Stimulated activated CD8-positive, alpha-beta memory T cell treated with anti-CD3 and anti-CD28 coated beads, Interleukin-15, amount 100 ng/mL, for 4 hours (primary cell): ENCODE measurements around the gene EEPD1.
"Not testable (repeated sequence)": the region's sequence is repeated elsewhere in the genome, so short reads cannot be mapped to it uniquely, and the experiment has no call there.

Source experiments
- DNase-seq, 2 donors: peaks; one replicate each; pipeline ENCODE4 v3.0.0-alpha.2; 2020; ENCODE audit warnings: low read depth in 2 of 2

The EEPD1 gene

GRCh38 chr7:36128448-36129047 is 24.5 kb upstream of the EEPD1 start:
- no peak for DNase-seq

DNA sequence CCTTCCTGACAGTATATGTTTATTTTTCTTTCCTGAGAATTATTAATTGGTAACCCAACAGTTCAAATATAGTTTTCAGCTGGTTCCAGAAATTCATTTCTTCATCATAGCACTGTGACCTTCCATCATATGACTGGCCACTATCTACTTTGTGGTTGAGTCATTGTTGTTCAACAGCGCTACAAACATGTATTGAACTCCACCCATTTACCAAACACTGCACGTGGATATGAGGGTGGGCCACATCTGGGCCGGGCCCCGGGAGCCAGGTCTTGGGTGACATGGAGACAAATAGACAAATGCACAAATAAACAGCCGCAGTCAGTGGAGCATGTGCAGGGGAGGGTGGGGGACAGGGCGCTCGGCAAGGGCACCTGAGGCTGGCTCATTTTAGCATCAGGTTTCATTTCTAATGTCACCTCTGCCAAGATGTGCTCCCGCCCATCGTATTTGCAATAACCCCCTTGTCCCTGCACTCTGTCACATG is 24.0 kb upstream of the EEPD1 start:
- no peak for DNase-seq

DNA sequence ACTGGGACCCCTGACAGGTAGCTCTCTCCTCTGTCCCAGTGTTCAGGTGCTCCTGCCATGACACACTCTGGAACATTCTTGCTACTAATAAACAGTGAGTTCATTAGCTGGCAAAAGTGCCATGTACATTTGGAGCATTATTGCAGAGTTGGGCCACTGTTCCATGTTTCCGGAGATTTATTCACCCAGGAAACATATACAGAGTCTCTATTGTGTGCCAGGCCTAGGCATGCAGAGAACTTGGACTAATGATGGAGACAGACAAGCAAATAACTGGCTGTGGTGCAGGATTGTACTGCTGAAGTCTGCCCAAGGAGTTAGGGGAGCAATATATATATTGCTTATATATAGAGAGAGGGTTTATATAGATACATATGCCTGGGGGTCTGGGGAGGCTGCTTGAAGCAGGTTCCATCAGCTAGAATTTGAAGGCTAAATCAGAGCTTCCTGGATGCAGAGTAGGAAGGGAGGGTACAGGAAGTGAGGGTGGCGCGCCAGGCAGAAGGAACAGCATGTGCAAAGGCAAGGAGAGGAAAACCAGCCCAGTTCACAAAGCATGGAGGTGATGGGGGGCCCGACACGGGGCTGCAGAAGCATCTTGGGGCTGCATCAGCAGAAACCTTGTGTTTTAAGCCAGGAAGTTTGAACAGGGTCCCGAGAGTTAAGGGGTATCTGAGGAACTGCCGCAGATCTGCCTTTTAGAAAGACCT is 22.7 kb upstream of the EEPD1 start:
- no peak for DNase-seq

DNA sequence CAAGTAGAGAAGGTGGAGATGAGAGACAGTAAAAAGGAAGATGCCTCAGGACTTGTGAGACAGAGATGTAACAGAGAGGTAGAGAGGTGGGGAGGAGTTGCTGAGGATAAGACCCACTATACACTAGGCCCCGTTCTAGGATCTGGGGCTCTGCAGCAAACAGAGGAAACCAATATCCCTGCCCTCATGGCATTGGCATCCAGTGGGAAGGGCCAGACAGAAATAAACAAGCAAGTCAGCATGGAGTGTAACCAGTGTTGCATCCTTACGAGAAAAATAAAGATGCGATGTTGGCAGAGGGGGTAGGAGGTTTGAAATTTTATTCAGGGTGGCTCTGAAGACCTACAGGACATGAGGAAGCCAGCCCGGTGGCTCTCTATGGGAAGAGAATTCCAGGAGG is 22.0 kb upstream of the EEPD1 start:
- DNase-seq, result no peak

DNA sequence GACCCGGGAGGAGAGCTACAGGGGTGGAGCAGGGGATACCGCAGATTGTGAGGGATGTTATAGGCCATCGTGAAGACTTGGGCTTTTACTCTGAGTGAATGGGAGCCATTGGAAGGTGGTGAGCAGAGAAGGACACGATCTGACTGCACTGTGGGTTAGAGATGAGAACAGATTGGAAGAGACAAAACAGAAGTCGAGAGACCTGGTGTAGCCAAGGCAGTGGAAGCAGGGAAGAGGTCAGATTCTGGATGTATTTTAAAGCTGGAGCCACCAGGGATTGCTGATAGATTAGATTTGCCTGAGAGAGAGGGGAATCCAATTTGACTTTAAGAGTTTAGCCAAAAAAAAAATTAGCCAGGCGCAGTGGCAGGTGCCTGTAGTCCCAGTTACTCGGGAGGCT is 21.6 kb upstream of the EEPD1 start:
- DNase-seq, result no peak

DNA sequence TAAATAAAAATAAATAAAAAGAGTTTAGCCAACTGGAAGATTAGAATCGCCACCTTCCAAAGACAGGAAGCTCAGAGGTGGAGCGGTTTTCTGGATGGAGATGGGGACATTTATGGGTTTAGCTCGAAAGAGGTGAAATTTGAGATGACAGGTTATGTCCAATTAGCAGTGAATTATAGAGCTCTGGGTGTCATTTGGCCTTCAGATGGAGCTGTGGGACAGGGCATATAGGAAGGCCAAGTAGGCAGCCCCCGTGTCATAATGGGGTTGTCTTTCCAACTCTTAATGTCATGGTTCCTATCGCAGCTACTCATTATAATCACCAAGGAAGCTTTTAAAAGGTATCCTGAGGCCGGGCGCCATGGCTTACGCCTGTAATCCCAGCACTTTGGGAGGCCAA is 21.0 kb upstream of the EEPD1 start:
- DNase-seq, result no peak

- no peak for DNase-seq
Observed at GRCh38 chr7:36135700-36136099, 17.4 kb upstream of the EEPD1 start.

DNA sequence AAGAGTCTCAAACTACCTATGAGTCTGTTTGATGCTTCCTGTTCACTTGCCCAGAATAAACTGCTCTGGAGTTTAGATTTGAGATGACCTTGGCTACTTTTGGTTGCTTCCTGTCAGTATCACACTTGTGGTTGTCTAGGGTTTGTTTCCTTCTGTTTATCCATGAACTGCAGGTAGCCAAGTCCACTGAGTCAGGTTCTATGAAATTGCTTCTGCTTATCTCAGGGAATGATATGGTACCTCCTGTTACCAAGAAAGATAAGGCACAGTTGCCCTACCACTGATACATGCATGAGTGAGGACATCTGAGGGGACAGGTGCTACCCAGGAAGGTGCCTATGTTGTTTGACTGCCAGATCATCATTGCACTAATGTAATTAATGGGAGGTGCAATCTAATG is 15.8 kb upstream of the EEPD1 start:
- DNase-seq, result no peak

- DNase-seq, result no peak
Observed at GRCh38 chr7:36137754-36138153, 15.3 kb upstream of the EEPD1 start.

DNA sequence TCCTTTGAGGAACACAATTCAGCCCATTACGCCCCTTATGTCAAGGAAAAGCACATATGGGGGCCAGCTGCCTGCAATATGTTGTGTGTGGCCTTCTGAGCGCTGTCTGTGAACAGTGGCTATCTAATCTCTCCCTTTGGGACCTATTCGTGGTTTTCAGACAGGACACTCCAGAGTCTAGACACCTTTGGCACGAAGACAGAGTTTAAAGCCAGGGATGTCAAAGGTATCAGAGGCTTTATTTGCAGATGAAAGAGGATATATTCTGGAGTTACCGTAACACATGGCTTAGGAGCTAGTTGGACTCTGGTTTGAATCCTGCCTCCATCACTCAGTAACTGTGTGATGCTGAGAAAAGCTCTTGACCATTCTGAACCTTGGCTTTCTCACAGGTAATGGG is 14.8 kb upstream of the EEPD1 start:
- no peak for DNase-seq

DNA sequence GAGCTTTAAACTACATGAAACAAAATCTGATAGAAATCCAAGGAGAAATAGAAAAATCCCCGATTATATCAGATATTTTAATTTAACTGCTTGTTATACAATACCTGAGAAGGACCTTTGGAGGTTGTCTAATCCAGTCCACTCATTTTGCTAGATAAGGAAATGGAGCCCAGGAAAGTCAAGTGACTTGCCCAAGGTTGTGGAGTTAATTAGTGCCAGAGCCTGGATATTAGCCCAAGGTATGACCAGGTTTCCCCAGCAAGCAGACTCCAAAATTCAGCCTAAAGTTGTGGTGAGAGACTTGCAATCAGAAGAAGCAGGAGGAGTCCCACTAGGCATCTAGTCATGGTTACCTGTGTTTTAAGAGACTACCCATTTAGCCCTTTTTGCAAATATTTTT is 11.7 kb upstream of the EEPD1 start:
- DNase-seq, result no peak

GRCh38 chr7:36141850-36142249 is 11.2 kb upstream of the EEPD1 start:
- DNase-seq, result no peak

DNA sequence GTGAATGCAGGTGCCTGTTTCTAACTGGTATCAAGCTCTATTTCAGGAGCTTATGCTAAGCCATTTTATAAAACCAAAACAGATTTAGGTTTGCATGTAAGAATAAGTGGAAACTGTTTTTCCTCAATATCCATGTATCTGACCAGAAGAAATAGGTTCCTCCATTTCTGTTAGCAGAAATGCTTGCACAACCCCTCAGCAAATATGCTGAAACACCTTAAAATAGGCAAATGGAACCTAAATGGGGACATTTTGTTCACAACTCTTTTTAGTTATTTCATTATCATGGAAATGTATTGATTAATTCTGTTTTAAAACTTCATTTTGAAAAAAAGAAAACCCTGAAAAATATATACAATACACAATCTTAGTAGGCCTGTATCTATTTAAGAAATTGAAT is 8.9 kb upstream of the EEPD1 start:
- DNase-seq, result no peak

DNA sequence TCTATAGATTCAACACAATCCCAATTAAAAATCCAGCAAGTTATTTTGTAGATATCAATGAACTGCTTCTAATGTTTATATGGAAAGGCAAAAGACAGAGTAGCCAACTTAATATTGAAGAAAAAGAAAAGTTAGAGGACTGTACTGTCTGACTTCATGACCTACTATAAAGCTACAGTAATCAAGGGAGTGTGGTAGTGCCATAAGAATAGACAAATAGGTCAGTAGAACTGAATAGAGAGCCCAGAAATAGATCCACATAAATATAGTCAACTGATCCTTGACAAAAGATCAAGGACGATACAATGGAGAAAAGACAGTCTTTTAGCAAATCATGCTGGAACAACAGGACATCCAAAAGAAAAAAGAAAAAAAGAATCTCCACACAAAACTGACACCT is 7.4 kb upstream of the EEPD1 start:
- DNase-seq, result no peak

GRCh38 chr7:36147361-36147760 is 5.7 kb upstream of the EEPD1 start:
- no peak for DNase-seq

GRCh38 chr7:36148422-36149065 is 4.5 kb upstream of the EEPD1 start:
- no peak for DNase-seq

GRCh38 chr7:36149240-36149639 is 3.8 kb upstream of the EEPD1 start:
- not testable (repeated sequence) for DNase-seq

- no peak for DNase-seq
Observed at GRCh38 chr7:36149694-36150452, 3.2 kb upstream of the EEPD1 start.

DNA sequence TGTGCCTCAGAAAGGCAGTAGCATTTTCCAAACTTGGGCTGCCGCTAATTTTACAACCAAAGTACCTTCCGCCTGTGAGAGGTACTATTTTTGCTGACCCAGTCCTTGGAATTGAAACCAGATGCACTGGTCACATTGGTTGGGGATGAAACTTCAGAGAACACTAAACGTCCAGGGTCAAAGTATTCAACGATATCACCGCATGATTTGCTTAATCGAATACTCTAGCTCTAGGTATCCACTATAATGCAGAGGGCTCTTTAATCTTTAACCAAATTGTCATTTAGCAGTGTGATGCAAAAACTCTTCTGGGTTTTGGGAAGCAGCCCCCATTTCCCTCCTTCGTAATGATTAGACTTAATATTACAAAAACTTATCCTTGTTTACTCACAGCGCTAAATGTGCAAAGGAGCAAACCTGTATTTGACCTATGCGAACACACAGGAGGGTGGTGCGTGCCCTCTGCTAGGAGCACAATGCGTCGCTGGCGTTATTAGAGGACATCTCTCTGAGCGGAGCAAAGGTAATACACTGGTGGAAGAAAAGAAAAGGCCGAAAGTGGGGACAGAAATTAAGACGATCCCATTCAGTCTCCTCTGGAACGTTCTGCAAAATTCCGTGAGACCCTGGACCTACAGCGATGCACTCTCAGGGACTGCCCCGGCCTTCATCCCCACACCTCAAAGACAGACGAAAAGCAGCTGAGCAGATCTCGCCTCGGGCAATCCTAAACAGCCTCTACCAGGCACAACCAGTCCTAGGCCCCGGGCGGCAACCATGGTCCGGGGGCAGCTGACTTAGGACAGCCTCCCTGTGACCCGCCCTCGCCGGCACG is 916 bp upstream of the EEPD1 start:
- DNase-seq, result no peak

DNA sequence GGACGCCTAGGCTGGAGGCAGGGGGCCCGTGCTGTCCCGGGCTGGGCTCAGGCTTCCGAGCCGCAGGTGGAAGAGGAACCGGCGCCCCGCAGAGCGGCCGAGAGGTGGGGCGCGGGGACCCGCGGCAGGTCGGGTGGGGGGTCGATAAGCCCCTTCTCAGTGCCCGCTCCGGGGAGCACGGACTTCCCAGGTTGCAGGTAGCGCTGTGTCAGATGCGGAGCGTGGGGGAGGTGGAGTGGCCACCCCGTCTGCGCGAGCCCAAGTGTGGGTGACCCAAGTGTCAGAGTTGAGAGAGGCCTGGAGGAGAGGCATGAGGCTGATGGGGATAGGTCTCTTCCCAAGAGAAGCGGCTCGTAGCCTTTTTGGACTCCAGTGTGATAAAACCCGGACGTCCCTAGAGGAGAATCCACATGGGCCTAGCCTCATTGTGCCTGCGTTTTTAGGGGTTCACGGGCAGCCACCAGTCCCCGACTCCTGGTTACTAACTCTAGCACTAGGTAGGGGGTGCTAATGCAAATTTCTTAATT is 580 bp downstream of the EEPD1 start:
- DNase-seq, result no peak
